Karpas-422 (cell line): ENCODE data around the gene TCEANC. TPM values are rescaled to one million over a fixed set of nuclear protein-coding genes. Genes with fewer than 3 reads are reported as not detected.
"Not testable (repeated sequence)": the region's sequence is repeated elsewhere in the genome, so short reads cannot be mapped to it uniquely, and the experiment has no call there.

Source experiments
- DNase-seq: peaks from one replicate; pipeline ENCODE4 v3.0.0-alpha.2; 2015
- H2AFZ ChIP-seq: fragments of 200-600 bp; sonication (generic); 2 replicates; pipeline ENCODE4 v1.6.1; 2014; ENCODE audit warnings: antibody characterized with exemption, low read length, mixed read lengths
- H3K27ac ChIP-seq: fragments of 200-600 bp; sonication (generic); 2 replicates; pipeline ENCODE4 v1.5.1; 2014; ENCODE audit warnings: mild to moderate bottlenecking, low read length, moderate library complexity
- H3K27me3 ChIP-seq: fragments of 200-600 bp; sonication (generic); 2 replicates; pipeline ENCODE4 v1.6.1; 2014; ENCODE audit warnings: low read length, mixed read lengths
- H3K36me3 ChIP-seq: fragments of 200-600 bp; sonication (generic); 2 replicates; pipeline ENCODE4 v1.6.1; 2014; ENCODE audit warnings: low read length, mixed read lengths; ENCODE audit not compliant: insufficient read depth
- H3K4me1 ChIP-seq: fragments of 200-600 bp; sonication (generic); 2 replicates; pipeline ENCODE4 v1.6.1; 2014; ENCODE audit warnings: mild to moderate bottlenecking, low read length, mixed read lengths
- H3K4me2 ChIP-seq: fragments of 200-600 bp; sonication (generic); 2 replicates; pipeline ENCODE4 v1.6.1; 2014; ENCODE audit warnings: low read length, low read depth, mild to moderate bottlenecking; ENCODE audit not compliant: poor library complexity, severe bottlenecking
- H3K4me3 ChIP-seq: fragments of 200-600 bp; sonication (generic); 2 replicates; pipeline ENCODE4 v1.5.1; 2014; ENCODE audit warnings: mild to moderate bottlenecking, antibody characterized with exemption, low read length, mixed read lengths
- H3K79me2 ChIP-seq: fragments of 200-600 bp; sonication (generic); 2 replicates; pipeline ENCODE4 v1.6.1; 2014; ENCODE audit warnings: mild to moderate bottlenecking, low read length, mixed read lengths
- H3K9ac ChIP-seq: fragments of 200-600 bp; sonication (generic); 2 replicates; pipeline ENCODE4 v1.6.0; 2014; ENCODE audit warnings: low read length
- H3K9me2 ChIP-seq: fragments of 200-600 bp; sonication (generic), shearing (Covaris generic); replicated peaks from 2 replicates; pipeline ENCODE4 v1.6.0; 2014; ENCODE audit warnings: mild to moderate bottlenecking, low read length, moderate library complexity; ENCODE audit not compliant: insufficient read depth
- H3K9me3 ChIP-seq: fragments of 300-700, 200-600 bp; sonication (generic); 2 replicates; pipeline ENCODE4 v1.6.1; 2014; ENCODE audit warnings: low read length, mixed read lengths
- H4K20me1 ChIP-seq: fragments of 200-600 bp; sonication (generic); 2 replicates; pipeline ENCODE4 v1.6.1; 2014; ENCODE audit warnings: mild to moderate bottlenecking, antibody characterized with exemption, low read length, low read depth; ENCODE audit not compliant: insufficient read depth
- total RNA-seq: library from RNA; depleted of rRNA; stranded (reverse); fragments of >200 nt; shearing (Covaris generic); gene quantifications from 2 replicates; pipeline ENCODE4 v1.2.3, GENCODE V29; 2014; ENCODE audit warnings: low replicate concordance

The TCEANC gene
- total RNA-seq, 1 experiment from 2014 or later: 4.3 TPM

DNA sequence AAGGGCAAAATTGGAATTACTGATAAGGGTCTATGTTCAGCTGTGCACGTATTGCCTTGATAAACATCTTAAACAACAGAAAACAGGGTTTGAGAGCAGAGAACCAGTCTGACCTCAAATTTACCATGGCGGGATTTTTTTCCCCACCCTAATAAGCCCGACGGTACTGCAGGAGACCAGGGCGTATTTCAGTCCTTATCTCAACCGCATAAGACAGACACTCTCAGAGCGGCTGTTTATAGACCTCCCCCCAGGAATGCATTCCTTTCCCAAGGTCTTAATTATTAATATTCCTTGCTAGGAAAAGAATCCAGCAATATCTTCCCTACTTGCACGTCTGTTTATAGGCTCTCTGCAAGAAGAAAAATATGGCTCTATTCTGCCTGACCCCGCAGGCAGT is 15.7 kb upstream of the TCEANC start:
- H3K4me1 ChIP-seq, H3K9ac ChIP-seq, H2AFZ ChIP-seq, H3K79me2 ChIP-seq, H3K9me2 ChIP-seq, H4K20me1 ChIP-seq, DNase-seq, H3K36me3 ChIP-seq, H3K9me3 ChIP-seq, H3K27ac ChIP-seq, H3K4me2 ChIP-seq, H3K27me3 ChIP-seq, H3K4me3 ChIP-seq: not testable (repeated sequence)

DNA sequence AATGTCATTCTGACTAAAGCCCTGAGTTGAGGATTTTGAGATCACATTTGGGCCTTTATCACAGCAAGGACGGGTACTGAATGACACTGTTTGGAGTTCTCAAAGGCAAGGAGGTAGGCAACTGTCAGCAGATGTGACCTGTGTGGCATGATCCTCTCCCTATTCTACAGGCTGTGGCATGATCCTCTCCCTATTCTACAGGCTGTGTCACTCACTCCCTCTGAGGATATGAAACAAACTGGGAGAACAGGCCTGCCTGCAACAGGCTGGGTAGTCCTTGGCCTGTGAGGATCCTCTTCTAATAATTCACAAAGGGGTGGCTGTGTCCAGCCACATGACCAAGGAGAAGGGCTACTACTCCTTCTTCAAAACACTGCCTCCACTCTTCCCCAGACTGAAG is 14.9 kb upstream of the TCEANC start:
- no peaks in the 10 kb centered on the region; the same call in 1 of the 2 replicates for H3K4me1 ChIP-seq
- H3K27me3 ChIP-seq: peaks cover 4% of the 10 kb centered on the region; the same call in 1 of the 2 replicates
- no peak overlapping the region for H3K4me2 ChIP-seq
- H3K27ac ChIP-seq: no peak overlapping the region
- H3K36me3 ChIP-seq: no peaks in the 10 kb centered on the region
- no peak overlapping the region for H2AFZ ChIP-seq
- no peak overlapping the region for H3K4me3 ChIP-seq
- H3K9me3 ChIP-seq: no peaks in the 10 kb centered on the region; the same call in 1 of the 2 replicates
- no peaks in the 10 kb centered on the region for H3K9me2 ChIP-seq
- no peak overlapping the region for H3K9ac ChIP-seq
- no peaks in the 10 kb centered on the region for H4K20me1 ChIP-seq
- no peak for DNase-seq
- H3K79me2 ChIP-seq: no peaks in the 10 kb centered on the region

DNA sequence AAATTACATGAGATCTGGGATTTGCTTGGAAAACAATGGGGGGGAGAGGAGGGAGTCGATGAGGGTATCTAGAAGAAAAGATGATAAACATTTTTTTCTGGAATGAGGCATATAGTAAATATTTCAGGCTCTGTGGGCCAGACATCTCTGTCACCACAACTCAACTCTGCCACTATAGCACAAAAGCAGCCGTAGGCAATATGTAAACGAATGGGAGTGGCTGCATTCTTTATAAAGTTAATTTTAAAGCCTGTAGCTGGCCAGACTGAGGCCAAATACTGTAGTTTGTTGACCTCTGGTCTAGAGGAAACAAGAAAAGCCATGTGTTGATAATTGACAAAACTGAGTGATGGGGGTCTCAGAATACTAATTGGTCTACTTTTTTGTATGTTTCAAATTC is 14.1 kb upstream of the TCEANC start:
- Histone ChIP-seq H3K27me3 (peaks cover 4% of the 10 kb centered on the region; the same call in 1 of the 2 replicates), H2AFZ (no peak overlapping the region), H3K4me3 (no peak overlapping the region), H4K20me1 (no peaks in the 10 kb centered on the region), H3K9me2 (no peaks in the 10 kb centered on the region), H3K27ac (no peak overlapping the region), H3K9ac (no peak overlapping the region), H3K9me3 (no peaks in the 10 kb centered on the region; the same call in 1 of the 2 replicates), H3K36me3 (no peaks in the 10 kb centered on the region), H3K4me2 (no peak overlapping the region), H3K79me2 (no peaks in the 10 kb centered on the region), H3K4me1 (no peaks in the 10 kb centered on the region; the same call in 1 of the 2 replicates)
- DNase-seq: no peak

DNA sequence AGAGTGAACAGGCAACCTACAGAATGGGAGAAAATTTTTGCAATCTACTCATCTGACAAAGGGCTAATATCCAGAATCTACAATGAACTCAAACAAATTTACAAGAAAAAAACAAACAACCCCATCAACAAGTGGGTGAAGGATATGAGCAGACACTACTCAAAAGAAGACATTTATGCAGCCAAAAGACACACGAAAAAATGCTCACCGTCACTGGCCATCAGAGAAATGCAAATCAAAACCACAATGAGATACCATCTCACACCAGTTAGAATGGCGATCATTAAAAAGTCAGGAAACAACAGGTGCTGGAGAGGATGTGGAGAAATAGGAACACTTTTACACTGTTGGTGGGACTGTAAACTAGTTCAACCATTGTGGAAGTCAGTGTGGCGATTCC is 11.3 kb upstream of the TCEANC start:
- H2AFZ ChIP-seq, DNase-seq: not testable (repeated sequence)

DNA sequence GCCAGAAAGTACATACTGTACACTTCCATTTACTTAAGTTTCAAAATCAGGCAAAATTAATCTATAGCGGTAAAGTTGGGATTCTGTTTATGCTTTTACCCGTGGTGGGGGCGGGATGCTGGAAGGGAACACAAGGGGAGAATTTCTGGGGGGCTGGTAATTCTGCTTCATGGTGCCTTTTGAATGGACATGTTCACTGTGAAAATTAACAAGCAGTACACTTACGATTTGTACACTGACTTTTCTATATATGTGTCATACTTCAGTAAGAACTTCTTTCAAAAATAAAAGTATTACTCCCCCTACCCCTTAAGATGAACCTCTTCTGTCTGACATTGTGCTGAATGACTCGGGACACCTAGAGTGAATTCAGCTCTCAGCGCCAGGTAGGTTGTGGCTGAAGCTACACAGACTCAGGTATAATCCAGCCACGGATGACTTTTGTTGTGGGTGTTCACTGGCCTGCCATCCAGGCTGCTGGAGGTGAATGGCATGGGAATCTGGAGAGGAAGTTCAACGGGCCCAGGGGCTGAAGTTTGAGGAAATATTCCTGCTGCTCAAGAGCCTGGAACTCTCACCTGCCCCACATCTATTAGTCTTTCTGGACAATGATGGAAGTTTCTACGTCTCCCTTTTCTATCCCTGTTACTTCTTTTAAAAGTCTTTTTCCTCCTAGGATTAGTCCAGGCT is 7.3 kb upstream of the TCEANC start:
- no peaks in the 10 kb centered on the region for H3K9me3 ChIP-seq
- H3K4me2 ChIP-seq: no peak overlapping the region
- no peak overlapping the region for H3K27ac ChIP-seq
- no peaks in the 10 kb centered on the region for H3K27me3 ChIP-seq
- H4K20me1 ChIP-seq: no peaks in the 10 kb centered on the region
- no peaks in the 10 kb centered on the region for H3K79me2 ChIP-seq
- no peak for DNase-seq
- no peaks in the 10 kb centered on the region for H3K4me1 ChIP-seq
- H3K9me2 ChIP-seq: no peaks in the 10 kb centered on the region
- no peak overlapping the region for H3K4me3 ChIP-seq
- H2AFZ ChIP-seq: no peak overlapping the region
- H3K36me3 ChIP-seq: no peaks in the 10 kb centered on the region
- H3K9ac ChIP-seq: no peak overlapping the region

More for the DNA sequence above, 11.3 kb upstream of the TCEANC start:
- H3K36me3 ChIP-seq, H3K9me3 ChIP-seq, H3K9me2 ChIP-seq, H3K4me2 ChIP-seq, H3K27ac ChIP-seq, H3K9ac ChIP-seq, H3K27me3 ChIP-seq, H3K79me2 ChIP-seq, H3K4me1 ChIP-seq, H4K20me1 ChIP-seq, H3K4me3 ChIP-seq: not testable (repeated sequence)

DNA sequence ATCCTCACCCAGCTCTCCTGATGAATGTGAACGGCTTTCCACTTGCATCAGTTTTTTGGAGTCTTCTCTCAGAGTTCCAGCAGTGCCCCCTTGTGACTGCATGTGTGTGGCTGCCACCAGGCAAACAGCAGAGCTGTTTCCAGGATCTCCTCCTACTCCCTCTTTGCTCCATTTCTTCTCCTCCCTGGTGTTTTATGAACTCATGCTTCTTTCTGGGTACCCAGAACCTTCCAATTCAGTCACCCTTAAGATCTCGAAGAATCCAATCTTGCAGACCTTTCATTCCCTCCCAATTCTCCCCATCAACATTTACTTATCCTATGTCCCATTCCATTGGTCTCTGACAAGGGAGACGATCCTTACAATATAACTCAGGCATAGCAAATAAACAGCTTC is 6.8 kb upstream of the TCEANC start:
- Histone ChIP-seq H3K27me3 (no peaks in the 10 kb centered on the region), H3K4me2 (no peak overlapping the region), H3K9me3 (no peaks in the 10 kb centered on the region), H2AFZ (no peak overlapping the region), H3K36me3 (no peaks in the 10 kb centered on the region), H3K4me1 (no peaks in the 10 kb centered on the region), H4K20me1 (no peaks in the 10 kb centered on the region), H3K9me2 (no peaks in the 10 kb centered on the region), H3K9ac (no peak overlapping the region), H3K79me2 (no peaks in the 10 kb centered on the region), H3K27ac (no peak overlapping the region), H3K4me3 (no peak overlapping the region)
- DNase-seq: peak; percentile 78

DNA sequence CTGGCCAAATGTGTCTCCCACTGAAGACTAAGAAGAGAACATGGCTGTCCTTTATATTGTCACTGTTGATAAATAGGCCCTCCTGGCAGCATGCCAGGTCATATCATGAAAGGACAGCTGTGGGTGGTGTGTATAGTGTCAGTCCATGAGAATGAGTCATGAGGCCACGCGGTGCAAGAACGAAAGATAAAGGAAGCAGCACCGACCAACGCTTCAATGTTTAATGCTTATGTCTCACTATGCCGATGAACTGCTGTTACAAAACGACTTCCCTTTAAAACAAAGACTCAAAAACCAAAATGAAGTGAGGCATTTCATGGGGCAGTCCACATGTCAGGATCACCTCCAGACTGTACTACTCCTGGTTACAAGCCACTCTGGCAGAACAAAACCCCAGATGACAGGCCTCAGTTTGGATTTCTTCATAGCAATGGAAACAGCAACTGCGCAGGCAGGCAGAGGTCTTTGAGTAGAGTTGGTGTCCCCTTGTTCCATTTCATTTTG is 5.2 kb upstream of the TCEANC start:
- H3K4me1 ChIP-seq: peaks cover 6% of the 10 kb centered on the region
- no peak for DNase-seq
- no peak overlapping the region for H3K4me2 ChIP-seq
- H3K4me3 ChIP-seq: no peak overlapping the region
- no peaks in the 10 kb centered on the region for H4K20me1 ChIP-seq
- H3K27ac ChIP-seq: no peak overlapping the region
- H2AFZ ChIP-seq: no peak overlapping the region
- no peaks in the 10 kb centered on the region for H3K27me3 ChIP-seq
- H3K9me2 ChIP-seq: no peaks in the 10 kb centered on the region
- no peak overlapping the region for H3K9ac ChIP-seq
- H3K36me3 ChIP-seq: no peaks in the 10 kb centered on the region
- no peaks in the 10 kb centered on the region for H3K79me2 ChIP-seq
- H3K9me3 ChIP-seq: no peaks in the 10 kb centered on the region

DNA sequence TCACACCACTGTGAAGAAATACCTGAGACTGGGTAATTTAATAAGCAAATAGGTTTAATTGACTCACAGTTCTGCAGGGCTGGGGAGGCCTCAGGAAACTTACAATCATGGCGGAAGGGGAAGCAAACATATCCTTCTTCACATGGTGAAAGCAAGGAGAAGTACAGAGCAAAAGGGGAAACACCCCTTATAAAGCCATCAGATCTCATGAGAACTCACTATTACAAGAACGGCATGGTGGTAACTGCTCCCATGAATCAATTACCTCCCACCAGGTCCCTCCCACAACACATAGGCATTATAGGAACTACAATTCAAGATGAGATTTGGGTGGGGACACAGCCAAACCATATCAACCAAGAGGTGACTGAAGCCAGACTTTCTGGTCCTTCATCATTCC is 4.6 kb upstream of the TCEANC start:
- H3K9ac ChIP-seq, DNase-seq, H3K27ac ChIP-seq: not testable (repeated sequence)

More for the DNA sequence above, 4.6 kb upstream of the TCEANC start:
- H3K4me2 ChIP-seq, H3K4me3 ChIP-seq, H3K9me2 ChIP-seq, H3K79me2 ChIP-seq, H3K9me3 ChIP-seq, H3K27me3 ChIP-seq, H3K4me1 ChIP-seq, H4K20me1 ChIP-seq, H3K36me3 ChIP-seq, H2AFZ ChIP-seq: not testable (repeated sequence)
